GM23248 (cell line): ENCODE measurements around the gene ANKS1B.

Experiments
- EZH2 ChIP-seq: fragments of 200-600 bp; sonication (generic); IDR thresholded peaks from 2 replicates; pipeline ENCODE4 v1.6.1; 2018; ENCODE audit warnings: antibody characterized with exemption, mild to moderate bottlenecking; ENCODE audit not compliant: insufficient read depth, poor library complexity, severe bottlenecking
- EZH2phosphoT487 ChIP-seq: fragments of 200-600 bp; sonication (generic); IDR thresholded peaks from 2 replicates; pipeline ENCODE4 v1.6.1; 2018; ENCODE audit warnings: antibody characterized with exemption, moderate library complexity, mild to moderate bottlenecking, low read depth; ENCODE audit not compliant: insufficient read depth

DNA sequence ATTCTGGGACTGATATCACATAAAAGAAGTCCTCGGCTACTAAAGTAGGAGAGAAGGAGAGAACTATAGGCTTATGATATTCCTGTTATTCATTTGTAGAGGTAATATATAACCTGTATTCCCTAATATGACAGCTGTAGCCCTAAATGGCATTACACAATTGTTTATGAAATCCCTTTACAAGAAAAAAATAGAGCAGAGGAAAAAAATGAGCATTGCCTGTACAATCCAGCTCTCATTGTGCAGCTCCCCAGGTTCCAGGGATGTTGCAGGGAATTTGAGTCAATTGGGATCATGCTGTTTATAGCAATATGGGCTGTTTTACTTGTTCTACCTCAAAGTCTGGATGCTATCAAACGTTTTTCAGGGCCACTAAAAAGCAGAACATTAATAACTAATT is 1166.5 kb downstream of the ANKS1B start:
- TF ChIP-seq EZH2 (no peak), EZH2phosphoT487 (no peak)
